Measurements from ENCODE around the gene COPG1. TPM values are rescaled to one million over a fixed set of nuclear protein-coding genes. Genes with fewer than 3 reads are reported as not detected.
A peak's percentile ranks its signal among the peaks of the same experiment; 100 is the strongest.

COPG1 gene
- total RNA-seq, 1 experiment from 2014 or later, result 225 TPM

DNA sequence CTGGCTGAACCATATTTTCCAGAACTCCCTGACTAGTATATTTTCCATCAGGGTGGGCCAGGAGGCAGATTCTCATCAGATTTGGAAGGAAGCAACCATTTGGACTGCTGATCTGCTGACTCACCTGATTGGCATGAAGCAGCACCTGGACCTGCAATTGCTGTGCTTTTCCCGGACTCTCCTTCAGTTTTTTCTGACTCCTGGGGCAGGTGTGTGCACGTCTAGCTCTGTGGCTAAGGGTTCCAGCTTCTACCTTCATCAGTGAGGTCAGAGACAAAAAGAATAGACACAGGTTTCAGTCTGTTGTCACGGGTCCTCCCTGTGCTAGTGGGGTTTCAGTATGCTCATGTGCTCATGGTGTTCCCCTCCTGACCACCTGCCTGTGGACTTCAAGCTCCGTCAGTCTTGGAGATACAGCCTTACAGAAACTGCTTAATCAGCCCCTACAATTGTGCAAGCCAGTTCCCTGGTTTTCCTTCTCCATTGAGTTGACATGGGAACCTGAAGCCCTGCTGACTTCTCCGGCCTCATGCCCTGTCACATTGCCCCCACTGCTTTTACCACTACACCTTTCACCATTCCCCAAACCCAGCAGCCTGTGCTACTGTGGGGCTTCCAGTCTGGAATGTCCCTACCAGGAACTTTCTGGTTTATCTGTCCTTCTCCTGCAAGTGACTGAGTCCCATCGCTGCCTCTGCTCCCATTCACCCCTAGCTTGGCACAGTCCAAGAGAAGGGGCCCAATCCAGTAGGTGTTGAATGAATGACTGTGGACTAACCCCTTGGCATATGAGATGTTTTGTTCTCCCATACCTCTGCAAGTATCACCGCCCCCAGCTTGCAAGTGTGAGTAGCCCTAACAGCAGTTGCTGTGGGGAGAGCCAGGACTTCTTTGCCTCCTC is 61.0 kb downstream of the COPG1 start:
- Mint-ChIP-seq H3K4me3 (ENCODE audit: unreplicated experiment) (no peak overlapping the region), H3K27ac (ENCODE audit: low read depth, unreplicated experiment) (peak overlapping the region; percentile 4)

DNA sequence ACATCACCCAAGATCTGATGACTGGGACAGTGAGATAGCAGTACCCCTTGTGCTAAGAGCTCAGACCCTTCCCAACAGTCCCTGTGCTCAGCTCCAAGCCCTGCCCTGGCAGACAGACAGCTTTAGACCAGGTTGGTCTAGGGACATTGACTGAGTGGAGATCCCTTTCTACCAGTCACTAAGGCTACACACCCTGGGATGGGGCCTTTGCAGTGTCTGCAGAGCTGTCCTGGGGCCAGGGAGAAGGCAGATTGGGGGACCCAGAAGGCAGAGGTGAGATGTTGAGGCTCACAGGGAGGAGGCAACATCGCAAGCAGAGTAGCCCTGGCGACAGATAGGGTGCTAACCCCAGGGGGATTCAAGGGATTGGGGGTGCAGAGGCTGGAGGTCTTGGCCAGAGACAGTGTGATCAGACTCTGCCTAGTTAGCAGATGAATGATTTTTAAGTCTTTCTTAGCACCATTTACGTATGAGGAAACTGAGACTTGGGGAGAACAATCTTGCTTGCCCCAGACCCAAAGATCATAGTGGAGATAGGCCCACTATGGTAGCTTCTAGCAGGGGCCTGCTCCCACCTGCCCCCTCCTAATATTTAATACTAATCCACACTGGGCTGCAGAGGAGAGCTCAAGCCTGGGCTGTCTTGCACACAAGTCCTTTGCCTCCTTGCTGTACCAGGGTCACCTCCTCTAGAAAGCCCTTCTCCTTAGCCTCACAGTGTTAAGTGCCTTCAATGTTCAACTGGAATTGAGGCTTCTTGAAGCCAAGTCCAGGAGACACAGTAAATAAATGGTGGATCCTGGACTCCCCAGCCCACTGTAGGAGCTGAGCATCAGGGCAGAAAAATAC is 61.9 kb downstream of the COPG1 start:
- H3K4me3 Mint-ChIP-seq (ENCODE audit: unreplicated experiment), result no peak overlapping the region
- H3K4me1 Mint-ChIP-seq (ENCODE audit: insufficient read depth, unreplicated experiment), result peaks cover 16% of the 10 kb centered on the region
- no peaks in the 10 kb centered on the region for H3K27me3 Mint-ChIP-seq (ENCODE audit: insufficient read depth, unreplicated experiment)
- H3K36me3 Mint-ChIP-seq (ENCODE audit: insufficient read depth, unreplicated experiment), result peaks cover 22% of the 10 kb centered on the region
- BruUV-seq (replicated peaks), result no TSS peak
- intact Hi-C loops (cut with micrococcal nuclease), result no loop called here
- POLR2A ChIA-PET, result interaction anchor here (0.6 to 2.9 kb wide), 8 partner anchors 29 to 258 kb away, joined by 3 to 13 read pairs (median 5); partner anchors contain the start of genes COPG1, HMCES, IFT122 and MBD4
- H3K9me3 Mint-ChIP-seq (ENCODE audit: unreplicated experiment), result no peaks in the 10 kb centered on the region
- peak overlapping the region; percentile 4 for H3K27ac Mint-ChIP-seq (ENCODE audit: low read depth, unreplicated experiment)
- CTCF ChIA-PET, result no interaction called here
- DNase-seq (ENCODE audit: unreplicated experiment), result no peak
- TF ChIP-seq, protein P1, sequence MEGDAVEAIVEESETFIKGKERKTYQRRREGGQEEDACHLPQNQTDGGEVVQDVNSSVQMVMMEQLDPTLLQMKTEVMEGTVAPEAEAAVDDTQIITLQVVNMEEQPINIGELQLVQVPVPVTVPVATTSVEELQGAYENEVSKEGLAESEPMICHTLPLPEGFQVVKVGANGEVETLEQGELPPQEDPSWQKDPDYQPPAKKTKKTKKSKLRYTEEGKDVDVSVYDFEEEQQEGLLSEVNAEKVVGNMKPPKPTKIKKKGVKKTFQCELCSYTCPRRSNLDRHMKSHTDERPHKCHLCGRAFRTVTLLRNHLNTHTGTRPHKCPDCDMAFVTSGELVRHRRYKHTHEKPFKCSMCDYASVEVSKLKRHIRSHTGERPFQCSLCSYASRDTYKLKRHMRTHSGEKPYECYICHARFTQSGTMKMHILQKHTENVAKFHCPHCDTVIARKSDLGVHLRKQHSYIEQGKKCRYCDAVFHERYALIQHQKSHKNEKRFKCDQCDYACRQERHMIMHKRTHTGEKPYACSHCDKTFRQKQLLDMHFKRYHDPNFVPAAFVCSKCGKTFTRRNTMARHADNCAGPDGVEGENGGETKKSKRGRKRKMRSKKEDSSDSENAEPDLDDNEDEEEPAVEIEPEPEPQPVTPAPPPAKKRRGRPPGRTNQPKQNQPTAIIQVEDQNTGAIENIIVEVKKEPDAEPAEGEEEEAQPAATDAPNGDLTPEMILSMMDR (IDR thresholded peaks at IDR 0.05; ENCODE audit: unreplicated experiment), result no peak

More for the DNA sequence above, 61.0 kb downstream of the COPG1 start:
- intact Hi-C loops (cut with micrococcal nuclease), result no loop called here
- peak; percentile 90 for DNase-seq (ENCODE audit: unreplicated experiment)
- POLR2A ChIA-PET, result interaction anchor here (0.6 to 1.9 kb wide), 12 partner anchors 12 to 1415 kb away, joined by 3 to 9 read pairs (median 3); partner anchors contain the start of genes COPG1, HMCES, IFT122 and MBD4
- Mint-ChIP-seq H3K27me3 (ENCODE audit: insufficient read depth, unreplicated experiment) (no peaks in the 10 kb centered on the region), H3K4me1 (ENCODE audit: insufficient read depth, unreplicated experiment) (peaks cover 16% of the 10 kb centered on the region), H3K36me3 (ENCODE audit: insufficient read depth, unreplicated experiment) (peaks cover 23% of the 10 kb centered on the region), H3K9me3 (ENCODE audit: unreplicated experiment) (no peaks in the 10 kb centered on the region)
- no TSS peak for BruUV-seq (replicated peaks)
- TF ChIP-seq, protein P1 (IDR thresholded peaks at IDR 0.05; ENCODE audit: unreplicated experiment), result no peak
- CTCF ChIA-PET, result interaction anchor here (1.0 kb wide), 1 partner anchor 32 kb away, joined by 3 read pairs; the partner anchor contains the start of gene HMCES

DNA sequence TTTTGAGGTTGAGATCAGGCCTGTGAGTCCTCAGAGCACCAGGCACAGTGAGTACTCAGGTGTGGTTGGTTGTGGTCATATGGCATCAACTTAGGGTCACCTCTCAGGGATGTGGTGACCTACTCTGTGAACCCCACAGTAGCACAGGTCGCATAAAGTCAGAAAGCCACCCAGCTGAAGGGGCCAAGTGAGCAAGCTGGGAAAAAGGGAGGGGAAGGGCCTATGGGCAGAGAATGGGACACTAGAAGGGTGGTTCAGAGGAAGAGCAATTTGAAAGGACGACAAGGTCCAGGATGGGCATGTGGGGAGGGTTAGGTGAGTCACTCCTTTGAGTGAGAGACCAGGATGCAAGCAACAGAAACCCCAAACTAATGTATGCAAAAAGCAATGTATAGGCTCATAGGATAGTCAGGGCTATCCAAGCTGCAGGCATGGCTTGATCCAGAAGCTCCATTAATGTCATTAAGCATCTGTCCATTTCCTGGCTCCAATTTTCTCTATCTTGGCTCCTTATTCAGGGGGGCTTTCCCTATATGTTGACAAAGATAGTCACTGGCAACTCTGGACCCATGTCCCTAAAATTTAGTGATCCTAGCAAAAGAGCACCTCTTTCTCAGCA is 62.7 kb downstream of the COPG1 start:
- no peaks in the 10 kb centered on the region for H3K27me3 Mint-ChIP-seq (ENCODE audit: insufficient read depth, unreplicated experiment)
- no peak for DNase-seq (ENCODE audit: unreplicated experiment)
- intact Hi-C loops (cut with micrococcal nuclease), result no loop called here
- peaks cover 16% of the 10 kb centered on the region for H3K4me1 Mint-ChIP-seq (ENCODE audit: insufficient read depth, unreplicated experiment)
- POLR2A ChIA-PET, result interaction anchor here (0.6 to 5.2 kb wide), 5 partner anchors 33 to 128 kb away, joined by 3 to 54 read pairs (median 9); partner anchors contain the start of genes COPG1, HMCES, IFT122 and MBD4
- peaks cover 14% of the 10 kb centered on the region for H3K36me3 Mint-ChIP-seq (ENCODE audit: insufficient read depth, unreplicated experiment)
- BruUV-seq (replicated peaks), result no TSS peak
- H3K9me3 Mint-ChIP-seq (ENCODE audit: unreplicated experiment), result no peaks in the 10 kb centered on the region
- no peak overlapping the region for H3K4me3 Mint-ChIP-seq (ENCODE audit: unreplicated experiment)
- TF ChIP-seq, protein P1 (IDR thresholded peaks at IDR 0.05; ENCODE audit: unreplicated experiment), result no peak
- no peak overlapping the region for H3K27ac Mint-ChIP-seq (ENCODE audit: low read depth, unreplicated experiment)
- CTCF ChIA-PET, result interaction anchor here (0.6 kb wide), 1 partner anchor 635 kb away, joined by 3 read pairs; no protein-coding TSS in a partner anchor

All from MCF 10A (cell line).